HG02642 (cell line): ENCODE measurements around the gene MRPL53.

Source experiments
- ATAC-seq: cut with Tn5 transposase; IDR thresholded peaks from one replicate; pipeline ENCODE4 v1.9.1; 2021; ENCODE audit warnings: mild to moderate bottlenecking; ENCODE audit not compliant: unreplicated experiment, poor library complexity

Gene MRPL53

DNA sequence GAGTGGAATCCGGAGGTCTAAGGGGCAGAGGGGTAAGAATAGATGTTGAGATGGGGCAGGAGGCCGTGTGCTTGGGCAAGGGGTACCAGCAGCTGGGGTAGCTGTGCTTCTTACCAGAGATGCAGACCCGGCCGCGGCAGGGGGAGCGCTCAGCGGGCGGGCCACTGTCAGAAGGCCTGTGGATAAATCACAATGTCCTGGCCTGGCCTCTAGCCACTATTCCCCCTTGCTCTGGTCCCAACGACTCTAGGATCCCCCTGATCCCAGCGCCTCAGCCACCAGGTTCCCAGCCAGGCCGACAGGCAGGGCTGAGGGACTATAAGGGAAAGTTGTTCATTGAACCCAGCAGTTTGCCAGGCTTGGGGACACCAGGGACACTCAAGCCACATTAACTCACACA, 42.0 kb downstream of the MRPL53 start:
- no peak for ATAC-seq

DNA sequence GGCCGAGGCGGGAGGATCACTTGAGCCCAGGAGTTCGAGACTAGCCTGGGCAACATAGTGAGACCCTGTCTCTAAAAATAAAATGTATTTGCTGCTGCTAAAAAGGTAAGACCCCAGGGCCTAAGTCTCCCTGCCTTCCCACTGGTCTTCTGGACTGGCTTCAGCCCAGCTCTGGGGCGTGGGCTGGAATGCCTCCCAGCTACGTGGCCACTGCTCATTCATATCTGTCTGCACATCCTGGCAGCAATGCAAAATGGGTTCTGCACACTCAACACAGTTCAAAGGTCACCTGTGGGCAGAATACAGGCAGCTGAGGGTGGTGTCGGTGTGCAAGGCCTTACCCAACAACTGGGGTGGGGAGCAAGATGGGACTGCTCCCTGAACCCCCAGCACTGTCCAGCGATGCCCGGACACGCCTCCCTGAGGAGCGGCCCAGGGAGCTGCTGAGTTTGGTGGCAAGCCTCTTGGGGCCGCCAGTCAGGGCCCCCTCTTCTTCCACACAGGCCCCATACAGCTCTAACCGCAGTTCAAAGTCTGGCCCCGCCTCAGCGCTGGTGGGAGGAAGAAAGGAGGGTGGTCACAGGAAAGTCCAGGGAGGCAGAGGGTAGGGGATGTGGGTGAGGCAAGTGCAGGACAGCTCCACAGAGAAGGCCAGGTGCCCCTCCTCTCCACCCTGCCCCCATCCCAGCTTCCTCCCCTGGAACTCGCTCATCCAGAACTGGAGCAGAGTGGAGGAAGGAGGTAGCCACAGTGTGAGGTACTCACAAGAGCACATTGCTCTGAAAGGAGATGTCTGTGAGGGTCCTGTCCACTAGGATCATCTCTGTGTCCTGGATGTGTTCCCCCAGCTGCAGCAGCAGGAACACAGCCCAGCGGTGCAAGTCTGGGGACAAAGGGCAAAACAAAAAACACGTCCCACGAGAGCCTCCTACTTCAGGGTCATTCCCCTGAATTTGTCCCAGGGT, 42.7 kb downstream of the MRPL53 start:
- ATAC-seq, result no peak

DNA sequence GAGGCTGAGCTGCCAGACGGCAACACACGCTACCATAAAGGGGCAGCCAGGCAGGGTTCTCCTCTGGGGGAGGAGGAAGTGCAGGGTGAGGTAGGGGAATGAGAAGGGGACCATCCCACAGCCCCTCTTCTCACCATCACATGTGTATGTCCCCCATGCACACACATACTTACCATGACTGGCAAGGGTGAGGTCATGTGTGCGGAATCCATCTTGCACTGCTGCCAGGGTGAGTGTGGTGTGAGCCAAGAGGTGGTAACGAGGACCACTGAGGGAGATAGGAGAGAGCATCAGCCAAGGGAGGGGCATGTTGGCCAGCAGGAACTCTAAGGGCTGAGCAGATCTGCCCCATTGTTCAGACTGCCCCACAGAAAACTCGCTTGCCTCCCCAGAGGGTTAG, 43.8 kb downstream of the MRPL53 start:
- ATAC-seq, result no peak

DNA sequence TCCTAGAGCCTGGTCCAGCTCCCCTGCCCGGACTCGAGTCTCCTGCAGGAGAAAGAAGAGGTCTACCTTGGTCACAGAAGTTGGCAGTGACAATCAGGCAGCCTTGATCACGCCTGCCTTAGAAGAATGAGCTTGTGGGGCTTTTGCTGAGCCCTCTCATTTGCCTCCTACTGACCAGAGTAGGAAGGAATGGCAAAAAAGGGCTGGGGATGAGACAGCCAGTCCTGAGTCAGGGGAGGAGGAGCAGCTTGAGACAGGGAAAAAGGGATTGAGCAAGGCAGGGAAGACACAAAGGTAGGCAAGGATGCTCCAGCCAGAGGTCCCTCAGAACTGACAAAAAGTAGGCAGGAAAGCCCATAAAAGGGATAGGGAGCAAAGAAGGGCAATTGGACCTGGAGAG, 44.9 kb downstream of the MRPL53 start:
- no peak for ATAC-seq

DNA sequence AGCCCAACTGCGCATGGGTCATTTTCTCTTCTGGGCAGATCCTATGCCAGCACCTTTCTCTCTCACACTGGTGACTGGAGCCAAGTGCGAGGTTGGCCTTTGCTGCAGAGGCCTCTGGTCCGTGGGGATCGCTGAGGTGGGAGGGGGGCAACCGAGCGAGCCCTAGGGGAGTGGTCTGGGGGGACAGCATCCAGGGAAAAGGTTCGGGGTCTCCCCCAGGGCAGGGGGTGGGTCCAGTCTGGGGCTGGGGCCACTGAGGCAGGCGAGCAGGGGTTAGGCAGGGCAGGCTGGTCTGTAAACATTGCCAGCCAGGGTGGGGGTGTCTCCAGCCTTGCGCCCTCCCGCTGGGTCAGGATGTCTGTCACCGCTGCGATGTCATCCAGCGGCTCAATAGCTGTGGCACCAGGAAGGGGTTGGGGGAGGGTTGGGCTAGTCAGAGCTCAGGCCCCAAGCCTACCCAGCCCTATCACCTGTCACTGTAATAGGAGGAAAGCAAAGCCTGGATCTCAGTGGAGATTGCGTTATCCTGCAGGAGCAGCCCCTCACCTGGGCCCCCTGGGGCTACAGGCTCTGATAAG, 46.2 kb downstream of the MRPL53 start:
- no peak for ATAC-seq

DNA sequence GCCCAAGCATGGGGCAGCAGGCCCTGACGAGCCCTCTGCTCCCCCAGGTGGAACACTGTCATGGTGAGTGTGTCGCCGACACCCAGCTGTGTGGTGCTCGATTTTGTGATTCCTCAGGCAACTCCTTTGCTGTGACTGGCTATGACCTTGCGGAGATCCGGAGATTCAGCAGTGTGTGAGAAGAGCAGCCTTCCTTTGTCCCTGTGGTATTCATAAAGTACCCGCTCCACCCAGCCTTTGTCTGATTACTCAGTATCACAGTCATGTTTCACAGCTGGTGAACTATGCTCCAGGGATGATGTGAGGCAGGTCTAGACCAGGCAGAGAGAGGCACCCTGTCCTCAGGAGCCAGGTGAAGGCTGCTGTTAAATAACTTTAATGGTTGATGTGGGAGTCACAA, 47.0 kb downstream of the MRPL53 start:
- ATAC-seq, result no peak

DNA sequence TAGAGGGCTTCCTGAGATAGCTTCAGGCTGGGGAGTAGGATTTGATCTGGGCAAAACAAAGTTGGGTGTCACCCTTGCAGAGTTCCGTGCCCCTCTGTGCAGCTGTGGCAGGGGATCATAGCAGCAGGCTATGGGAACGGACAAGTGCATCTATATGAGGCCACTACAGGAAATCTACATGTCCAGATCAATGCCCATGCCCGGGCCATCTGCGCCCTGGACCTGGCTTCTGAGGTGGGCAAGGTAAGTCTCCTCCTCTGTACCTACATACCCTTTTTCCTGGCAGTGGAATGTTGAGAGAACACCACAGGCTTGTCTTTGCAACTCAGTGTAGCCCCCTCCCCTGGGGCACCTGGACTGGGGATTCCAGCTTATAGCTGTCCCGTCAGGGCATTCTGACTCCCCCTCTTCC, 47.5 kb downstream of the MRPL53 start:
- no peak for ATAC-seq

DNA sequence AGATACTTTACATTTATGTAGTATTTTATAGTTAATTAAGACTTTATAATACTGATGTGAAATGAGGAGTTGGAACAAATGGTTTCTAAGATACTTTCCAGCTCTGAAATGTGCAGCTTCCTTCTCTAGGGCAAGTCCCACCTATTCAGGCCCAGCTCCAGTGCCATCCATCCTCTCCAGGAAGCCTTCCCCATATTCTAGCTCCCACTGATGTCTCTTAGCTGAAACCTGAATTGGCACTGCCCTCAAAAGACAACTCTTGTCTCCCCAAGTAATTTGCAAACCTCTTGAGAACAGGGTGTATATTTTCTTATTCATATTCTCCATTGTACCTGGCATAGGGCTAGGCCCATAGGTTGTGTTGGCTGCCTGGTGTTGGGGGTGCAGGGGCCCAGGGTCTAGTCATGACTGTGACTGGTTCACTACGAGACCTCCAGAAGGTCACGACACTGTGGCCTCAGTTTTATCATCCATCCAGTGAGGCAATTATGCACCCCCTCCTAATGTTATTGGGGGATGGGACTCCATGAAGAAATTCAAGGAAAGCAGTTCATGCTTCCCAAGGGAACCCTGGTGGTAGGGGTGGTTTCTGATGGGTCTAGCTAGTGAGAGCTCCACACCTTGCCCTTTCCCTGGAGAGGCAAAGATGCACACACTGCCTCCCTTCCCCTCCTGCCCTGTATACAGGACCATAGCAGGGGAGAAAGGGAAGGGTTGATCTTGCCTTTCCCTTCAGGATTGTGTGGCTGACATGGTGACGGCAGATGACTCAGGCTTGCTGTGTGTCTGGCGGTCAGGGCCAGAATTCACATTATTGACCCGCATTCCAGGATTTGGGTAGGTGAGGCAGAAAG, 48.1 kb downstream of the MRPL53 start:
- ATAC-seq, result no peak

DNA sequence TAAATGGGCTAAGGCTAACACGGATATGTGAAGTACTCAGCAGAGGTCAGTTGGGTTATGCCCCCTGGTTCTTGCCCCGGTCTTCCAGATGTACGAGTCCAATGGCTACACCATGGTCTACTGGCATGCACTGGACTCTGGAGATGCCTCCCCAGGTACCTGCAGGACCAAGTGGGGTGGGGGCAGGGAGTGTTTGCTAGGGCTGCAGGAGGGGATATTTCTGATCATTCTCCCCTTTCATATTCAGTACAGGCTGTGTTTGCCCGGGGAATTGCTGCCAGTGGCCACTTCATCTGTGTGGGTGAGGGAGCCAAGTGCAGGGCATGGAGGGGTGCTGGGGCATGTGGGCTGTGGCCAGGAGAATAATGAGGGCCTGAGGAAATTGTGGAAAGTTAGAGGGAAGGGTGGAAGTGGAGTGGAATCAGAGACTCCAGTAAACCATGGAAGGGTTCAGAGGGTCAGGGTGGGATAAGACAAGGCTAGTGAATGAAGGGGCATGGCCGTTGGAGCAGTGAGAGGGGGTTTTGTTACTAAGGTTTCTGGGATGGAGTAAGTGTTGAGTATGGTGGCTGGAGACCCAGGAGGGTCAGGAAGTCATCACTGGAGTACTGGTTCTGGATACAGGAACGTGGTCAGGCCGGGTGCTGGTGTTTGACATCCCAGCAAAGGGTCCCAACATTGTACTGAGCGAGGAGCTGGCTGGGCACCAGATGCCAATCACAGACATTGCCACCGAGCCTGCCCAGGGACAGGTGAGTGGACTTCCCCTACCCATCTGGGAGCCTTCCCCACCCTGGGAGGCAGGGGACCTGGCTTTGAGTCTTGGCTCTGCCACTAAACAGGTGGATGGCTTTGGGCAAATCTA, 49.0 kb downstream of the MRPL53 start:
- ATAC-seq, result no peak
